Upper lobe of left lung (tissue), 4 donors: ENCODE measurements around the gene NPTXR.

Experiments
- EP300 ChIP-seq, 4 donors: sonication (generic); formaldehyde crosslinking; IDR thresholded peaks; one replicate each; pipeline ENCODE4 v1.5.1; 2017; ENCODE audit warnings: antibody characterized with exemption in 4 of 4, control low read depth in 2 of 4
- POLR2A ChIP-seq, 4 donors: fragments of 450-650 bp; IDR thresholded peaks; one replicate each; pipeline ENCODE4 v1.5.1; 2016 to 2017; ENCODE audit warnings: antibody characterized with exemption in 4 of 4, mild to moderate bottlenecking in 2 of 4
- POLR2AphosphoS5 ChIP-seq, 2 donors: sonication (generic); formaldehyde crosslinking; IDR thresholded peaks; one replicate each; pipeline ENCODE4 v1.5.1; 2017; ENCODE audit warnings: antibody characterized with exemption in 2 of 2
- TF ChIP-seq, protein P1 (sequence below), 6 experiments: fragments of 450-650 bp in 4 of 6; fragments of 200-600 bp in 2 of 6; sonication (generic) in 2 of 6; IDR thresholded peaks; one replicate each; pipeline ENCODE4 v1.5.1; 2016 to 2019; ENCODE audit warnings: antibody characterized with exemption in 6 of 6

DNA sequence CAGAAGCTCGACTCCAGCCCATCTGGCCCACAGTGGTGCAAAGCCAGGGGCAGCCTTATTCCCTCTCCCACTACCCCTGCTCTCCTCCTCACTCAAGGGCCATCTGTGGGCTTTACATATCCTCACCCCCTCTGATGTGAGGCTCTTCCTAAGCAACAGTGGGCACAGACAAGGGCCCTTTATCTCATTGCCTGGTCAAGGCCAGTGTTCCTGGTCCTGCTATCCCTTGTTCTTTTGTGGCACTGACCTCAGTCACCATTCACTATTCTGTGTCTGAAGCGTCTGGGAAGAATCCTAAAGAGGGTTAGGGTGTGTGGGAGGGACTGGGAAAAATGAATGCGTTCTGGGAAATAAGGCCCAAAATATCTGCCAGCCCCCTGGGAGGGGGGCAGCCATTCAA lies 57.2 kb downstream of the NPTXR start:
- TF ChIP-seq POLR2AphosphoS5 (IDR thresholded peaks at IDR 0.05) (no peak), POLR2A (IDR thresholded peaks at IDR 0.05) (no peak), EP300 (IDR thresholded peaks at IDR 0.05) (no peak)
- TF ChIP-seq, protein P1, sequence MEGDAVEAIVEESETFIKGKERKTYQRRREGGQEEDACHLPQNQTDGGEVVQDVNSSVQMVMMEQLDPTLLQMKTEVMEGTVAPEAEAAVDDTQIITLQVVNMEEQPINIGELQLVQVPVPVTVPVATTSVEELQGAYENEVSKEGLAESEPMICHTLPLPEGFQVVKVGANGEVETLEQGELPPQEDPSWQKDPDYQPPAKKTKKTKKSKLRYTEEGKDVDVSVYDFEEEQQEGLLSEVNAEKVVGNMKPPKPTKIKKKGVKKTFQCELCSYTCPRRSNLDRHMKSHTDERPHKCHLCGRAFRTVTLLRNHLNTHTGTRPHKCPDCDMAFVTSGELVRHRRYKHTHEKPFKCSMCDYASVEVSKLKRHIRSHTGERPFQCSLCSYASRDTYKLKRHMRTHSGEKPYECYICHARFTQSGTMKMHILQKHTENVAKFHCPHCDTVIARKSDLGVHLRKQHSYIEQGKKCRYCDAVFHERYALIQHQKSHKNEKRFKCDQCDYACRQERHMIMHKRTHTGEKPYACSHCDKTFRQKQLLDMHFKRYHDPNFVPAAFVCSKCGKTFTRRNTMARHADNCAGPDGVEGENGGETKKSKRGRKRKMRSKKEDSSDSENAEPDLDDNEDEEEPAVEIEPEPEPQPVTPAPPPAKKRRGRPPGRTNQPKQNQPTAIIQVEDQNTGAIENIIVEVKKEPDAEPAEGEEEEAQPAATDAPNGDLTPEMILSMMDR (IDR thresholded peaks at IDR 0.05) = no peak
